ENCODE measurements around the gene KBTBD3.
"Not testable (repeated sequence)": the region's sequence is repeated elsewhere in the genome, so short reads cannot be mapped to it uniquely, and the experiment has no call there.

The KBTBD3 gene

DNA sequence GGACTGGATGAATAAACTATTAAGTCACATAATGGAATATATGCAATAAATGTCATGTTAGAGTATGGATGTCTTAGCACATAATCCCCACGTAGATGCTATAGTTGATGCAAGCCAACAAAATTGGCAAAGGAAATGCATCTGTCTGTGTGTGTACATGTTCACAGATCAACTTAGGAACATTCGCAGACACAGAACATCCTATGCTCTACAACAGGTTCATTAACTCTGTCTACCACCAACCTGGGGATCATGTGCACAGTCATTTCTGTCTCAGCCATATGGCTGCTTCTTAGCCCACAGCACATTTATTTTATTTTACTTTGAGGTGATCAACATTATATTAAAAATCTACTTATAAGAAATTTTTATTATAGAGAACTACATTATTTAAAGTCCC, 60.1 kb downstream of the KBTBD3 start:
- Histone ChIP-seq H3K4me3 (ENCODE audit: low read depth, low read length) (no peak overlapping the region), H3K36me3 (ENCODE audit: control insufficient read depth, insufficient read depth, low read length) (no peaks in the 10 kb centered on the region), H3K4me1 (ENCODE audit: control insufficient read depth, insufficient read depth, low read length) (peaks cover 20% of the 10 kb centered on the region), H3K9ac (ENCODE audit: low read depth, low read length) (no peak overlapping the region), H3K9me3 (ENCODE audit: control insufficient read depth, insufficient read depth, low read length) (no peaks in the 10 kb centered on the region), H3K27me3 (ENCODE audit: control insufficient read depth, insufficient read depth, low read length) (no peaks in the 10 kb centered on the region)

GRCh38 chr11:106015066-106015465, 62.1 kb downstream of the KBTBD3 start:
- Histone ChIP-seq H3K36me3 (ENCODE audit: control insufficient read depth, insufficient read depth, low read length) (no peaks in the 10 kb centered on the region), H3K4me1 (ENCODE audit: control insufficient read depth, insufficient read depth, low read length) (peaks cover 20% of the 10 kb centered on the region), H3K4me3 (ENCODE audit: low read depth, low read length) (no peak overlapping the region), H3K9ac (ENCODE audit: low read depth, low read length) (no peak overlapping the region), H3K27me3 (ENCODE audit: control insufficient read depth, insufficient read depth, low read length) (no peaks in the 10 kb centered on the region), H3K9me3 (ENCODE audit: control insufficient read depth, insufficient read depth, low read length) (no peaks in the 10 kb centered on the region)

- H3K36me3 ChIP-seq (ENCODE audit: control insufficient read depth, insufficient read depth, low read length) = peaks cover 3% of the 10 kb centered on the region
- no peaks in the 10 kb centered on the region for H3K9me3 ChIP-seq (ENCODE audit: control insufficient read depth, insufficient read depth, low read length)
- no peaks in the 10 kb centered on the region for H3K27me3 ChIP-seq (ENCODE audit: control insufficient read depth, insufficient read depth, low read length)
- H3K4me1 ChIP-seq (ENCODE audit: control insufficient read depth, insufficient read depth, low read length) = peaks cover 19% of the 10 kb centered on the region
- no peak overlapping the region for H3K4me3 ChIP-seq (ENCODE audit: low read depth, low read length)
- no peak overlapping the region for H3K9ac ChIP-seq (ENCODE audit: low read depth, low read length)
These were observed 62.5 kb downstream of the KBTBD3 start for GRCh38 chr11:106014620-106015019.

DNA sequence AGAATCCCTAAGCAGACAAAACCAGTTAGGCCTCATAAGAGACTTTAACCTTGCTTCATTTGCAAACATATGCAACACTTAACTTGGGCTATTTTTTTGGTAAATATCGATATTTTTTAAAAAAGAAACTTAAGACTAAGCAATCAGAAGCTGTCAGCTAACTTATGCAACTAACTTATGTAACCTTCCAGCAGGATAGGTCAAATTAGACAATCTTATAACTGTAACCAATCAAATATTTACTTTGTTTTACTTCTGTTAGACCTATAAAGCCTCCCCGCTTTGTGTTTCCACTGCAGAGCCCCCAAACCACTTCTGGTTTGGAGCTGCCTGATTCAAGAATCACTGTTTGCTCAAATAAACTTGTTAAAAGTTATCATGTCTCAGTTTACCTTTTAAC, 63.1 kb downstream of the KBTBD3 start:
- peaks cover 7% of the 10 kb centered on the region for H3K36me3 ChIP-seq (ENCODE audit: control insufficient read depth, insufficient read depth, low read length)
- H3K4me3 ChIP-seq (ENCODE audit: low read depth, low read length) = no peak overlapping the region
- peak overlapping the region; percentile 12 for H3K9ac ChIP-seq (ENCODE audit: low read depth, low read length)
- no peaks in the 10 kb centered on the region for H3K27me3 ChIP-seq (ENCODE audit: control insufficient read depth, insufficient read depth, low read length)
- no peaks in the 10 kb centered on the region for H3K9me3 ChIP-seq (ENCODE audit: control insufficient read depth, insufficient read depth, low read length)
- H3K4me1 ChIP-seq (ENCODE audit: control insufficient read depth, insufficient read depth, low read length) = peaks cover 14% of the 10 kb centered on the region

- Histone ChIP-seq H3K36me3 (ENCODE audit: control insufficient read depth, insufficient read depth, low read length) (peaks cover 7% of the 10 kb centered on the region), H3K4me3 (ENCODE audit: low read depth, low read length) (no peak overlapping the region), H3K9ac (ENCODE audit: low read depth, low read length) (no peak overlapping the region), H3K4me1 (ENCODE audit: control insufficient read depth, insufficient read depth, low read length) (peaks cover 10% of the 10 kb centered on the region), H3K27me3 (ENCODE audit: control insufficient read depth, insufficient read depth, low read length) (no peaks in the 10 kb centered on the region), H3K9me3 (ENCODE audit: control insufficient read depth, insufficient read depth, low read length) (no peaks in the 10 kb centered on the region)
These were observed 64.4 kb downstream of the KBTBD3 start for GRCh38 chr11:106012744-106013143.

GRCh38 chr11:106011481-106011880, 65.7 kb downstream of the KBTBD3 start:
- H3K4me1 ChIP-seq (ENCODE audit: control insufficient read depth, insufficient read depth, low read length) = peaks cover 10% of the 10 kb centered on the region
- H3K4me3 ChIP-seq (ENCODE audit: low read depth, low read length) = no peak overlapping the region
- H3K36me3 ChIP-seq (ENCODE audit: control insufficient read depth, insufficient read depth, low read length) = peaks cover 7% of the 10 kb centered on the region
- no peak overlapping the region for H3K9ac ChIP-seq (ENCODE audit: low read depth, low read length)
- no peaks in the 10 kb centered on the region for H3K9me3 ChIP-seq (ENCODE audit: control insufficient read depth, insufficient read depth, low read length)
- H3K27me3 ChIP-seq (ENCODE audit: control insufficient read depth, insufficient read depth, low read length) = no peaks in the 10 kb centered on the region

DNA sequence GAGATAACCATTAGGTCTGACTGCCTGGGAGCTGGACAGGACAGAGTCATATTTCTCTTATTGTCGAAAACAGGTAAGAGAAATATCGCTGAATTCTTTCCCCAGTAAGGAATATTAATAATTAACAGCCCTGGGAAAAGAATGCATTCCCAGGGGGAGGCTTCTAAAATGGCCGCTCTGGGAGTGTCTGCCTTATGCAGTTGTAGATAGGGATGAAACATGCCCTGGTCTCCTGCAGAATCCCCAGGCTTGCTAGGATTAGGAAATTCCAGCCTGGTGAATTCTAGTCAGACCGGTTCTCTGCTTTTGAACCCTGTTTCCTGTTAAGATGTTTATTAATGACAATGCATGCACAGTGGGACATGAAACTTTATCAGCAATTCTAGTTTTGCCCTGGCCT, 74.1 kb downstream of the KBTBD3 start:
- not testable (repeated sequence) for H3K36me3 ChIP-seq (ENCODE audit: control insufficient read depth, insufficient read depth, low read length); H3K27me3 ChIP-seq (ENCODE audit: control insufficient read depth, insufficient read depth, low read length); H3K9me3 ChIP-seq (ENCODE audit: control insufficient read depth, insufficient read depth, low read length); H3K4me1 ChIP-seq (ENCODE audit: control insufficient read depth, insufficient read depth, low read length); H3K9ac ChIP-seq (ENCODE audit: low read depth, low read length); H3K4me3 ChIP-seq (ENCODE audit: low read depth, low read length)

- no peaks in the 10 kb centered on the region for H3K36me3 ChIP-seq (ENCODE audit: control insufficient read depth, insufficient read depth, low read length)
- no peaks in the 10 kb centered on the region for H3K4me1 ChIP-seq (ENCODE audit: control insufficient read depth, insufficient read depth, low read length)
- peaks cover 2% of the 10 kb centered on the region for H3K9me3 ChIP-seq (ENCODE audit: control insufficient read depth, insufficient read depth, low read length)
- no peak overlapping the region for H3K9ac ChIP-seq (ENCODE audit: low read depth, low read length)
- H3K4me3 ChIP-seq (ENCODE audit: low read depth, low read length) = no peak overlapping the region
- no peaks in the 10 kb centered on the region for H3K27me3 ChIP-seq (ENCODE audit: control insufficient read depth, insufficient read depth, low read length)
These were observed 75.7 kb downstream of the KBTBD3 start for GRCh38 chr11:106001304-106002012.

All from iPS-15b (cell line).